ENCODE measurements around the gene UBE2E2.

The UBE2E2 gene

DNA sequence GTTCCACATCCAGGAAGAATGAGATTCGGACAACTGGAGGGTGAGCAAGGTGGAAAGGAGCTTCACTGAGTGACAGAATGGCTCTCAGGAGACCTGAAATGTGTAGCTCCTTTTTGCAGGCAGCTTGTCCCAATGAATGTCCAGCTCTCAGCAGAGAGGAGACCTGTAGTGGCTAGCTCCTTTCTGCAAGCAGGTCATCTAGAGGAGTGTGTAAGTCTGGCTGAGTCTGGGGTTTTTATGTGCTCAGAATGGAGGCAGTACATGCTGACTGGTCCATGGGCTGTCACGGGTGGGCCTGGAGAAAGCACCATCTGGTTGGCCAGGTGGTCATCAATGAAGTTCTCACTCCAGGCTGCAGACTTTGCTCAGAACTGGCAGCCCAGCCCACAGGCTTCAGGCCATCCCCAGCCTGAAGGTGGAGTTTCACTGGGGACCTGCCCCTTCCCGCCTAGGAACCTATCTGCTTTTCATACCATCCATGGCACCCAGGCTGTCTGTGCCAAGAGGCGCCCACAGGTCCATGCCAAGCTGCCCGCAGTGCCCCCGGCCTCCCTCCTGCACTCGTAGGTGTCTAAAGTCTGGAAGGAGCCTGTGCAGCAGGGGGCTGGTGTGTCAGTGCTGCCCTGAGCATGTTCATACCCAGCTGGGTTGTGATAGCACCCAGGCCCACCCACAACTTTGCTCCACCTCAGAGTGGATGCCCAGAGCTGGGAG, 276.6 kb downstream of the UBE2E2 start:
- Mint-ChIP-seq H3K27me3 (no peaks in the 10 kb centered on the region), H3K36me3 (peaks cover 29% of the 10 kb centered on the region), H3K4me3 (no peak overlapping the region), H3K4me1 (ENCODE audit: low read depth) (peaks cover 9% of the 10 kb centered on the region), H3K9me3 (ENCODE audit: low read depth) (peaks cover 19% of the 10 kb centered on the region), H3K27ac (no peak overlapping the region)

DNA sequence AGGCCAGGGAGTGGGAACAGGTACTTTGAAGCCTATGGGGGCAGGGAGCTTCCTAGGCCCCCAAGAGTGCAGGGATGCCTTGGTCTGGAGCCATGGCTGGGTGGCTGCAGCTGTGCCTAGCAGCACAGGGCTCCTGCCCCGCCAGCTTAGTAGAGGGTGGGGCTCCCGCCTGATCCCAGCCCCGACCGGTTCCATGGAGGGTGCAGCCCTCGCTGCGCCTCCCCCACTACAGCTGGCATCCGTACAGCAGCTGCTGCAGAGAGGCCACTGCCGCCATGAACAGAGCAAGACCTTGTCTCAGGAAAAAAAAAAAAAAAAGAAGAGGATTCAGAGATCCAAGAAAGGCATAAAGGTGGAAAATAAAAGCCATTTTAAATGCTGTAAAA, 277.2 kb downstream of the UBE2E2 start:
- Mint-ChIP-seq H3K27ac (no peak overlapping the region), H3K27me3 (no peaks in the 10 kb centered on the region), H3K36me3 (peaks cover 29% of the 10 kb centered on the region), H3K4me1 (ENCODE audit: low read depth) (peaks cover 4% of the 10 kb centered on the region), H3K9me3 (ENCODE audit: low read depth) (peaks cover 19% of the 10 kb centered on the region), H3K4me3 (no peak overlapping the region)

DNA sequence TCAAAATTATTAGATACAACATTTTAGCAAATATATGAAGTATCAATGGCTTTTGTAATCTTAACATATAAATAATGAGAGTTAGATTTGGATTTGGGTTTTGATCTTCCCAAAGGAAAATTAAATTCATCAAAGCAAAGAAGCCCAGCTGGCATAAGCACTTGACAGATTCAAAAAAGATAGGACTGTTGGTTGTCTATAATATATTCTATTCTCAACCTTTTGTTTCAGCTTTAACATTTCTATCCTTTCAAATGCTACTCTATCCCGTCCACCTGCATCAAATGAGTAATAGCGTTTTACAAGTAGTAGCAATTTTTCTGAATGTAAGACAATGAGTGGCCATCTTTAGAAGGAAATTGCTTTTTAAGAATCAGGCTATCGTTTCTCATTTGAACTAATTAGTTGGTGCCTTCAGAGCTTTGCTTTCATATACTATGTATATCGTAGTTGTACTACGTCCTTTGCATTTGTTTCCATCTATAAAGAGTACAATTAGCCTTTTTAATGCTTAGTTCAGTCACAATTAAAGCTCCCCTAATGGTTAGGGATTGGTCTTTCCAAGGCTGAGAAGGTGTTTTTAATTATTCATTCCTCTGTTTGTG, 278.0 kb downstream of the UBE2E2 start:
- Mint-ChIP-seq H3K4me1 (ENCODE audit: low read depth) (no peaks in the 10 kb centered on the region), H3K27ac (no peak overlapping the region), H3K4me3 (no peak overlapping the region), H3K36me3 (peaks cover 30% of the 10 kb centered on the region), H3K27me3 (no peaks in the 10 kb centered on the region), H3K9me3 (ENCODE audit: low read depth) (peaks cover 23% of the 10 kb centered on the region)

DNA sequence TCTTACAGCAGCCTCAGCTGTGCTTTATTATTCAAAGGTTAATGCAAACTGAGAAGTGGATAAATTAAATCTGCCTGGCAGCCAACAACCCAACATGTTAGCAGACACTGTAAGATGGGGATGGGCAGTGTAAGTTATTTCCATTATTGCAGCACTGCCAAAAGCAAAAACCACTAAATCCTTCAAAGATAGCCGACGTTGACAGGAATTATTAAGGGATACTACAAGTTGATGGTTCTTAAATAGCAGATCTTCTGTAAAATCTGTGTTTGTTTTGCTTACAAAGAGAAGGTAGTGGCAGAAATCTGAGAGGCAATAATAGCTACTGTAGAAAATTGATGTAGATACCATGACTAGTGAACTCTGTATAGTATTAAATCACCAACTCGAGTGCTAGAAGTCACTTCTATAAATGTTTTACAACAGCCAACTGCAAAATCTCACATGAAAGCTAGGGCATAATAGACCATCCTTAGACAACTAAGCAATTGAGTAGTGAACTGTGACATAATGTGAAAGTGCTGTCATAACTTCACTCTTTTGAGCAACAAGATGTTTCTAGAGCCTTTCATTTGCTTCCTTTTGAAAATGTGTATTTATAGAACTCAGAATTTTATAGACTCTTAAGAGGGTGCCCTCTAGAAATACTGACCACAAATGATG, 278.6 kb downstream of the UBE2E2 start:
- no peak overlapping the region for H3K4me3 Mint-ChIP-seq
- no peaks in the 10 kb centered on the region for H3K4me1 Mint-ChIP-seq (ENCODE audit: low read depth)
- H3K36me3 Mint-ChIP-seq: peaks cover 32% of the 10 kb centered on the region
- peaks cover 23% of the 10 kb centered on the region for H3K9me3 Mint-ChIP-seq (ENCODE audit: low read depth)
- H3K27me3 Mint-ChIP-seq: no peaks in the 10 kb centered on the region
- no peak overlapping the region for H3K27ac Mint-ChIP-seq

DNA sequence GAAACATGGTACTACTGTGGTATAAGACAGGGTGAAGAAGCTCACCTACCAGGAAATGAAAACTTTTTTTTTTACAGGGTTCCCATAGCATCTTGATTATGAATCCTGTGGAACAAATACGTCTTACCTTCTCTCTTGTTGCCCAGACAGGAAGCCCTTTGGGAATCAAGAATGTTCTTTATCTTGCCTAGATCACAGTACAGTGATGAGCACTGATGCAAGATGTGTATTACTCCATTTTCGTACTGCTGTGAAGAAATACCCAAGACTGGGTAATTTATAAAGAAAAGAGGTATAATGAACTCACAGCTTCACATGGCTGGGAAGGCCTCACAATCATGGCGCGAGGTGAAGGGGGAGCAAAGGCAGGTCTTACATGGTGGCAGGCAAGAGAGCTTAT, 281.3 kb downstream of the UBE2E2 start:
- peaks cover 11% of the 10 kb centered on the region for H3K9me3 Mint-ChIP-seq (ENCODE audit: low read depth)
- H3K4me1 Mint-ChIP-seq (ENCODE audit: low read depth): no peaks in the 10 kb centered on the region
- no peak overlapping the region for H3K4me3 Mint-ChIP-seq
- H3K27ac Mint-ChIP-seq: no peak overlapping the region
- no peaks in the 10 kb centered on the region for H3K27me3 Mint-ChIP-seq
- H3K36me3 Mint-ChIP-seq: peaks cover 22% of the 10 kb centered on the region

DNA sequence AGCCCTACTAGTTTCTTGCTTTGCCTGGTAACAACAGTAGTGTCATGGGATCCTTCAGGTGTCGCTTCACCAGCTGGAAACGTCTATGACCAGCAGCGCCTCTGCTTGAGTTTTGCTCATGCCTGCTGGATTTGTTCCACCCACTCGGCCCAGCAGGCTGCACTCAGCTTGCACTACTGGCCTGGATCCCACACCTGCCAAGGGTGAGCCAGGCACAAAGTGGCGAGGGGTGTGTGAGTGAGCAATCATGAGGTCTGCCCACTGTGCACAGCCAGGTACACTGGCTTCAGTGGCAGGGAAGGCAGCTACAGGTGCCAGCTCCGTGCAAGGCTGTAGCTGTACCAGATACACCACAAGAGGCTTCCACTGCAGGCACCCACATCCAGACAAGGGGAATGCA, 282.8 kb downstream of the UBE2E2 start:
- H3K4me1 Mint-ChIP-seq (ENCODE audit: low read depth): no peaks in the 10 kb centered on the region
- no peak overlapping the region for H3K4me3 Mint-ChIP-seq
- H3K36me3 Mint-ChIP-seq: peaks cover 15% of the 10 kb centered on the region
- no peak overlapping the region for H3K27ac Mint-ChIP-seq
- no peaks in the 10 kb centered on the region for H3K27me3 Mint-ChIP-seq
- peaks cover 11% of the 10 kb centered on the region for H3K9me3 Mint-ChIP-seq (ENCODE audit: low read depth)

DNA sequence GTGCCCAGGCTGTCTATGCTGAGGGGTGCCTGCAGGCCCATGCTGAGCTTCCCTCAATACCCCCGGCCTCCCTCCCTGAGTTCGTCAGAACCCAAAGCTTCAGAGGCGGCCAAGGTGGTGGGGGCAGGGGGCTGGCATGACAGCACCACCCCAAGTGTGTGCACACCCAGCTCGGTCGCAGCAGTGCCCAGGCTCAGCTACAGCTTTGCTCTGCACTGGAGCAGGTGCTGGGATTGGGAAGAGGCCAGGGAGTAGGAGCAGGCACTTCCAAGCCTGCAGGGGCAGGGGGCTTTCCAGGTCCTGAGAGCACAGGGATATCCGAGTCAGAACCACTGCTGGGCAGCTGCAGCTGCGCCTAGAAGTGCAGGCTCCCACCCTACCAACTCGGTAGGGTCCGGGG, 283.9 kb downstream of the UBE2E2 start:
- Mint-ChIP-seq H3K27ac (no peak overlapping the region), H3K4me3 (no peak overlapping the region), H3K4me1 (ENCODE audit: low read depth) (no peaks in the 10 kb centered on the region), H3K9me3 (ENCODE audit: low read depth) (peaks cover 11% of the 10 kb centered on the region), H3K27me3 (no peaks in the 10 kb centered on the region), H3K36me3 (peaks cover 13% of the 10 kb centered on the region)

DNA sequence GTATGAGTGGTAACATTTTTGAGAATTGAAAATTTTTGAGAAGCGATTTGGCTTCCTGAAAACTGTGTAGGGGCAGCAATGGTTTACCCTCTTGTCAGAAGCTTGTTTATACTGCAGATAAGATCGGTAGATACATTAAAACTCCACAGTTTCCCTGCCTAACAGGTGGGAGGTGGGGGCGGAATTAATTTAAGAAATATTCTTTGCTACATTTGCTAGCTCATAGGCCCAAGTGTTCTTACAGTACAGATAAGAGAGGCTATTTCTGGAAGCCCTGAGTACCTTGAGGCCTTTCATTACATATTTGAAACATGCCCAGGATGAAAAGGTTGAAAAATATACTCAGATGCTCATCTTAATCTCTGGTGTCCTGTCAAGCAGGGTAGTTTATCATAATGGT, 285.5 kb downstream of the UBE2E2 start:
- Mint-ChIP-seq H3K27ac (no peak overlapping the region), H3K36me3 (peaks cover 13% of the 10 kb centered on the region), H3K27me3 (no peaks in the 10 kb centered on the region), H3K9me3 (ENCODE audit: low read depth) (peaks cover 11% of the 10 kb centered on the region), H3K4me1 (ENCODE audit: low read depth) (no peaks in the 10 kb centered on the region), H3K4me3 (no peak overlapping the region)

DNA sequence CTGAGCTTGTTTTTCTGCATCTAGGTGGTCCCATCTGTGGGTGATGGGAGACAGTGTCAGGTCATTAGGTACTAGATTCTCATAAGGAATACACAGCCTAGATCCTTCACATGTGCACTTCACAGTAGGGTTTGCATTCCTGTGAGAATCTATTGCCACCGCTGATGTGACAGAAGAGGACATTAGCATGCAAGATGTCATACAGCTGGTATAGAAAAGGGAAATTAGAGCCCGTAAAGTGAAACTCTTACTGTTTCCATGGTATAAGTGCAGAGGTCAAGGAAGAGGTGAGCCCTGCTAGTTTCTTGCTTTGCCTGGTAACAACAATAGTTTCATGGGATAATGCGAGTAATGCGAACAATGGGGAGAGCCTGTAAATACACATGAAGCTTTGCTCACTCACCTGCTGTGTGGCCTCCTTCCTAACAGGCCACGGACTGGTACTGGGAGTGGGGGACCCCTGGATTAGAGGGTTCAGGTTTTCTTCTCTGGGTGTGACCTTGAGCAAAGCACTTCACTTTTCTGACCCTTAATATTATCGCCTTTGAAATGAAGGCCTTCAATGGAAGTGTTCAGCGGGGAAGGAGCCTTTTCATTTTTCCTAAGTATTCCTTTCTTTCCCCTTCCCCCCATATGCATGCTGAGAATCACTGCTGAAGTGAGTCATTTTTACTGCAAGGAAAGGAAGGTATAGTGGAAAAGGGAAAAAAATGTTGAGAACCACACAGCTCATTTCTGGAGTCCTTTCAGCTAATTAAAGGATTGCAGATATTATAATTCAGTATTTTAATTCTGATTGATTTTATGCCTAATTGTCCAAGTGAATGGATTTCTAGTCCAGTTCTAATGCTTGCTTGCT, 286.4 kb downstream of the UBE2E2 start:
- Mint-ChIP-seq H3K27ac (no peak overlapping the region), H3K9me3 (ENCODE audit: low read depth) (peaks cover 5% of the 10 kb centered on the region), H3K36me3 (peaks cover 7% of the 10 kb centered on the region), H3K4me3 (no peak overlapping the region), H3K27me3 (no peaks in the 10 kb centered on the region), H3K4me1 (ENCODE audit: low read depth) (no peaks in the 10 kb centered on the region)

DNA sequence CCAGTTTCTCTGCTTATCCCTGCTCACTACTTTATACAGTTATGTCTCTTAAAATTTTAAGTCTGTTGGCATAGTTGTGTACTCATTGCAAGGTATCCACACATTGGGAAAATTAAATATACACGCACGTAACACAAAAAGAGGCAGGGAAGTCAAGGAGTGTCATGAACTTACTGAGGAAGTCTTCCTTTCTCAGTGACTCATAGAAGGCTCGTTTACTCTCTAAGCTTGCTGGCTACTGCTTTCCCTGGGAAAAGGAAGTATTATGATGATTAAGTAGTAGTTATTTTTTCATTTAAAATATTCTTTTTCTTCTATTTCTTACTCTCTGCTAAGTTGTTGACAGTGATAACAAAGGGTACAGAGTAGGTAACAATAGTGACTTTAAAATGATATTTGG, 287.3 kb downstream of the UBE2E2 start:
- H3K9me3 Mint-ChIP-seq (ENCODE audit: low read depth): peaks cover 2% of the 10 kb centered on the region
- H3K4me3 Mint-ChIP-seq: no peak overlapping the region
- no peaks in the 10 kb centered on the region for H3K27me3 Mint-ChIP-seq
- H3K36me3 Mint-ChIP-seq: peaks cover 5% of the 10 kb centered on the region
- H3K27ac Mint-ChIP-seq: no peak overlapping the region
- H3K4me1 Mint-ChIP-seq (ENCODE audit: low read depth): no peaks in the 10 kb centered on the region

DNA sequence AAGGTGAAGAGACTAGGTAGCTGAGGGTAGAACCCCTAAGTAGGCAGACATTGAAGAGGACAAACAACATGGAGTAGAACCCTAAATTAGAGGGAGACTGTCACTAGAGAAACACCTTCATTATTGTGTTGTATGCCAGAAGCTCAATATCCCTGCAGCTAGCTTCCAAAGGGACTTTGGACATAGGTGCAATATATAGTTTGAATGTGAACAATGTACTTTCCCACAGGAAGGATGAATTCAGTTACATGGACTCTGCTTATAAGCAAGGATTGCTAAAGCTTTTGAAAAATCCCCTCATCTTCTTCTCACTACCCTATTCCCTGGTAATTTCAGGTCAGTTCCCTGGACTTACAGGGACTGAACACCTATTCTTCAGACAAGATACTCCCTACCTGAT, 288.9 kb downstream of the UBE2E2 start:
- H3K27ac Mint-ChIP-seq: no peak overlapping the region
- peaks cover under 1% of the 10 kb centered on the region for H3K36me3 Mint-ChIP-seq
- H3K4me3 Mint-ChIP-seq: no peak overlapping the region
- peaks cover 2% of the 10 kb centered on the region for H3K9me3 Mint-ChIP-seq (ENCODE audit: low read depth)
- no peaks in the 10 kb centered on the region for H3K4me1 Mint-ChIP-seq (ENCODE audit: low read depth)
- no peaks in the 10 kb centered on the region for H3K27me3 Mint-ChIP-seq

DNA sequence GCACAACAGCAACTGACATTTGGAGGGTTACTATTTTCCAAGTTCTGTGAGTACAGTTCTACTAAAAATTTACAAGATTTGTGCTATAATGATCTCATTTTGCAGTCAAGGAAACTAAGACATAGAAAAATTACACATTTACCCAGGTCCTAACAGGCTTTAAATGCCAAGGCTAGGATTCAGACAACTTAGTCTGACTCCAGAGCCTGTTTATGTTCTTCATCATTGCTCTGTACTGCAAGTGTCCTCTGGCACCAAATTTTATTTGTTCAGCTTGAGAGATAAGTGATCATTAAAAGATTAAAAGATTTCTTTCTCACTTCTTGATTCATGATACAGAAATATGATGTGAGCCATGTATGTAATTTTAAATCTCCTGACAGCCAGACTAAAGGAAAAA, 290.8 kb downstream of the UBE2E2 start:
- Mint-ChIP-seq H3K27ac (no peak overlapping the region), H3K27me3 (no peaks in the 10 kb centered on the region), H3K4me3 (no peak overlapping the region), H3K4me1 (ENCODE audit: low read depth) (no peaks in the 10 kb centered on the region), H3K9me3 (ENCODE audit: low read depth) (peaks cover 6% of the 10 kb centered on the region), H3K36me3 (peaks cover 7% of the 10 kb centered on the region)

DNA sequence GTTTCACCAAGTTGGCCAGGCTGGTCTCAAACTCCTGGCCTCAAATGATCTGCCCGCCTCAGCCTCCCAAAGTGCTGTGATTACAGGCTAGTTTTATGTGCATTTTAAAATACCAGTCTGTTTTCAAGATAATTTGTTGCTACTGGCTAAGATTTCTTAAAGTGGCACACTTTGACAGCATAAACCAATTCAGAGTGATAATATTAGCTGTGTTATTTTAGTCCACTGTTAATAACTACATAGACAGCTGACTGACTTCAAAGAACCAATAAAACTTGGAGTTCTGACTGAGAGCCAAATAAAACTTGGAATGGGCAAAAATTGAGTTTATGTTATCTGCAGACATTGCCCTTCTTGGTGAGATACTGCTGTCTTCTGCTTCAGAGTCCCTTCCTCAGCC, 291.8 kb downstream of the UBE2E2 start:
- Mint-ChIP-seq H3K9me3 (ENCODE audit: low read depth) (peaks cover 6% of the 10 kb centered on the region), H3K27me3 (no peaks in the 10 kb centered on the region), H3K4me1 (ENCODE audit: low read depth) (no peaks in the 10 kb centered on the region), H3K36me3 (peaks cover 7% of the 10 kb centered on the region), H3K27ac (no peak overlapping the region), H3K4me3 (no peak overlapping the region)

DNA sequence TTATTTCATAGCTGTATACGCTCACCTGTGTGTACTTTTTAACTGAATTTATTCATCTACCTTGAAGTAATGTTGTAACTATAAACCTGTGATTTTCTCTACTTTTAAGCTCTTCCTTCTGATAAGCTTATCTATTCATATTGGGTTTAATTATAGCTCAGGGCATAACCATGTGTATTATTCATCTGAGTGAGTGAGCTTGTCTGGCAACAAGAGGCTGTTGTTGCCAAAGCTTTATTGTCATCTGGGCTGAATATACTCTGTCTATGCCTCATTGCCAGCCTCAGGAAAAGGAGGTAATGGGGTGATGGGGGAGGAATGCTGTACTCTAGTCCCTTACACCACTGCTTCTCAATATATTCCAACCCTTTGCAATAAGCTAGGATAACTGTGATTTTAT, 292.4 kb downstream of the UBE2E2 start:
- H3K36me3 Mint-ChIP-seq: peaks cover 7% of the 10 kb centered on the region
- no peak overlapping the region for H3K27ac Mint-ChIP-seq
- H3K27me3 Mint-ChIP-seq: no peaks in the 10 kb centered on the region
- no peaks in the 10 kb centered on the region for H3K4me1 Mint-ChIP-seq (ENCODE audit: low read depth)
- no peak overlapping the region for H3K4me3 Mint-ChIP-seq
- peaks cover 6% of the 10 kb centered on the region for H3K9me3 Mint-ChIP-seq (ENCODE audit: low read depth)

DNA sequence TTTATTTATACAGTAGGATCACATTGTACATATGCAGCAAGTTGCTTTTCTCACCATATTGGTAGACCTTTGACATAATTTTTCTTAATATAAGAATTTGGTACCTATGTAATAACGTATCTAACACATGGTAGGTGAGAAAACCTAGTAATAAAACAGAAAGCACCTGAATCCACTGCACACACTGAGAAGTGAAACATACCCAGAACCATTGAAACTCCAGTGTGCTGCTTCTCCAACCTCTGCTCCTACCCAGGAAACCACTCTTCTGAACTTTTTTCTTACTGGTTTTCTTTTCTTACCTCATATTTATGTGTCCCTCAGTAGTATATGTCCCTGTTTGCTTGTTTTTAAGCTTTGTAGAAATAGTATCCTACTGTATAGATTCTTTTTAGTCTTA, 293.0 kb downstream of the UBE2E2 start:
- Mint-ChIP-seq H3K27ac (no peak overlapping the region), H3K36me3 (peaks cover 14% of the 10 kb centered on the region), H3K27me3 (no peaks in the 10 kb centered on the region), H3K9me3 (ENCODE audit: low read depth) (peaks cover 6% of the 10 kb centered on the region), H3K4me3 (no peak overlapping the region), H3K4me1 (ENCODE audit: low read depth) (no peaks in the 10 kb centered on the region)
